ENCODE results near the gene ARFGEF3. TPM values are rescaled to one million over a fixed set of nuclear protein-coding genes. Genes with fewer than 3 reads are reported as not detected.

Gene ARFGEF3
- total RNA-seq, 1 donor from 2014 or later, result 2.0 TPM

GRCh38 chr6:138142806-138143205, 18.9 kb upstream of the ARFGEF3 start:
- intact Hi-C loops (cut with micrococcal nuclease), result no loop called here
- Histone ChIP-seq H3K36me3 (no peaks in the 10 kb centered on the region), H3K27me3 (ENCODE audit: low read depth) (peaks cover 33% of the 10 kb centered on the region), H3K4me1 (no peaks in the 10 kb centered on the region), H3K4me3 (no peak overlapping the region), H3K27ac (replicated peaks) (no peak overlapping the region), H3K9me3 (replicated peaks) (no peaks in the 10 kb centered on the region)
- no peak for DNase-seq
- no peak for TF ChIP-seq CTCF (IDR thresholded peaks at IDR 0.05; ENCODE audit: borderline replicate concordance)

- Histone ChIP-seq H3K36me3 (no peaks in the 10 kb centered on the region), H3K27me3 (ENCODE audit: low read depth) (peaks cover 25% of the 10 kb centered on the region), H3K9me3 (replicated peaks) (no peaks in the 10 kb centered on the region), H3K27ac (replicated peaks) (no peak overlapping the region), H3K4me1 (no peaks in the 10 kb centered on the region), H3K4me3 (no peak overlapping the region)
- no peak for DNase-seq
- intact Hi-C loops (cut with micrococcal nuclease), result no loop called here
- TF ChIP-seq CTCF (IDR thresholded peaks at IDR 0.05; ENCODE audit: borderline replicate concordance), result no peak
These were observed 16.3 kb upstream of the ARFGEF3 start for GRCh38 chr6:138145402-138145801.

GRCh38 chr6:138146544-138146943, 15.2 kb upstream of the ARFGEF3 start:
- Histone ChIP-seq H3K4me3 (no peak overlapping the region), H3K4me1 (no peaks in the 10 kb centered on the region), H3K36me3 (no peaks in the 10 kb centered on the region), H3K27ac (replicated peaks) (no peak overlapping the region), H3K9me3 (replicated peaks) (no peaks in the 10 kb centered on the region), H3K27me3 (ENCODE audit: low read depth) (peaks cover 31% of the 10 kb centered on the region)
- intact Hi-C loops (cut with micrococcal nuclease), result no loop called here
- TF ChIP-seq CTCF (IDR thresholded peaks at IDR 0.05; ENCODE audit: borderline replicate concordance), result no peak
- no peak for DNase-seq

- intact Hi-C loops (cut with micrococcal nuclease), result no loop called here
- Histone ChIP-seq H3K4me3 (no peak overlapping the region), H3K27me3 (ENCODE audit: low read depth) (peaks cover 23% of the 10 kb centered on the region), H3K27ac (replicated peaks) (no peak overlapping the region), H3K4me1 (no peaks in the 10 kb centered on the region), H3K36me3 (no peaks in the 10 kb centered on the region), H3K9me3 (replicated peaks) (peaks cover 19% of the 10 kb centered on the region)
- TF ChIP-seq CTCF (IDR thresholded peaks at IDR 0.05; ENCODE audit: borderline replicate concordance), result no peak
- DNase-seq, result no peak
These were observed 6.3 kb upstream of the ARFGEF3 start for GRCh38 chr6:138155443-138155842.

- Histone ChIP-seq H3K27ac (replicated peaks) (no peak overlapping the region), H3K9me3 (replicated peaks) (peaks cover 6% of the 10 kb centered on the region), H3K27me3 (ENCODE audit: low read depth) (peaks cover 34% of the 10 kb centered on the region), H3K36me3 (no peaks in the 10 kb centered on the region), H3K4me1 (peaks cover 19% of the 10 kb centered on the region), H3K4me3 (no peak overlapping the region)
- DNase-seq, result no peak
- TF ChIP-seq CTCF (IDR thresholded peaks at IDR 0.05; ENCODE audit: borderline replicate concordance), result no peak
- intact Hi-C loops (cut with micrococcal nuclease), result no loop called here
These were observed 3.6 kb upstream of the ARFGEF3 start for GRCh38 chr6:138157986-138158638.

Measured in left ventricle myocardium inferior (tissue), 1 donor.